HepG2 (cell line): ENCODE results near the gene HCFC1R1. TPM values are rescaled to one million over a fixed set of nuclear protein-coding genes. Genes with fewer than 3 reads are reported as not detected.

Experiments
- ATAC-seq: fragments of 200-7000 bp; cut with Tn5 transposase; 3 replicates; pipeline ENCODE4 v1.9.1; 2020; ENCODE audit warnings: mild to moderate bottlenecking, moderate library complexity
- BruUV-seq: library from RNA; stranded (reverse); fragments of 400-500 nt; replicated peaks from 2 replicates; lab custom pipeline; 2021; lab: Mats Ljungman, UMichigan
- CTCF ChIA-PET: fragments of 300-600 bp; formaldehyde crosslinking; extraction: SDS; loops from one replicate; lab custom pipeline; 2021; ENCODE audit warnings: low total read pairs, inconsistent platforms, low intra/inter-chr PET ratio; lab: Yijun Ruan, JAX
- POLR2A ChIA-PET: fragments of 350-600 bp; sonication (Branson Sonifier 250); formaldehyde crosslinking; loops from one replicate; lab custom pipeline; 2020; ENCODE audit warnings: antibody characterized with exemption, inconsistent platforms; lab: Yijun Ruan, JAX
- DNase-seq: peaks from one replicate; pipeline ENCODE4 v3.0.0-alpha.2; 2015; ENCODE audit warnings: low spot score
- FAIRE-seq: peaks from 3 replicates; lab custom pipeline; 2011; peaks lifted over from hg19 to GRCh38; lab: Jason Lieb, UNC
- H2AFZ ChIP-seq: one replicate; pipeline ENCODE4 v1.6.1; 2011; ENCODE audit warnings: low read length, inconsistent platforms
- H3K27ac ChIP-seq: fragments of 300-600 bp; 3 replicates; pipeline ENCODE4 v1.8.0; 2011; ENCODE audit warnings: mixed run types, mild to moderate bottlenecking, mixed read lengths, low read length, inconsistent platforms; ENCODE audit not compliant: insufficient read depth; ENCODE audit errors: extremely low read length
- H3K27me3 ChIP-seq, 2 experiments: fragments of 200-600 bp in 1 of 2; 2 replicates in 1 of 2; 3 replicates in 1 of 2; pipeline versions ENCODE4 v1.6.0 to v1.8.0; 2011; ENCODE audit warnings: low read length in 2 of 2, mild to moderate bottlenecking in 2 of 2, moderate library complexity in 2 of 2, inconsistent platforms in 1 of 2; ENCODE audit not compliant: insufficient read depth in 2 of 2, control insufficient read depth in 1 of 2
- H3K36me3 ChIP-seq, 2 experiments: fragments of 200-600 bp in 1 of 2; replicated peaks in 1 of 2; 2 replicates in 1 of 2; 3 replicates in 1 of 2; pipeline versions ENCODE4 v1.5.1 to v1.8.0; 2011; ENCODE audit warnings: low read length in 2 of 2, inconsistent platforms in 1 of 2; ENCODE audit not compliant: insufficient read depth in 2 of 2, control insufficient read depth in 1 of 2
- H3K4me1 ChIP-seq: 2 replicates; pipeline ENCODE4 v1.5.1; 2012; ENCODE audit warnings: low read length, inconsistent platforms; ENCODE audit not compliant: insufficient read depth
- H3K4me2 ChIP-seq: 2 replicates; pipeline ENCODE4 v1.6.0; 2011; ENCODE audit warnings: low read depth, low read length, inconsistent platforms
- H3K4me3 ChIP-seq, 3 experiments: fragments of 200-600 bp in 1 of 3; sonication (generic), shearing (Covaris generic) in 1 of 3; replicated peaks in 1 of 3; 2 replicates each; pipeline ENCODE4 v1.5.1; 2011 to 2016; ENCODE audit warnings: low read length in 3 of 3, inconsistent platforms in 2 of 3, low read depth in 2 of 3, mild to moderate bottlenecking in 2 of 3, control low read depth in 1 of 3, mixed read lengths in 1 of 3; ENCODE audit not compliant: insufficient read depth in 1 of 3
- H3K79me2 ChIP-seq: one replicate; pipeline ENCODE4 v1.6.1; 2011; ENCODE audit warnings: low read length, inconsistent platforms; ENCODE audit not compliant: insufficient read depth
- H3K9ac ChIP-seq: 2 replicates; pipeline ENCODE4 v1.6.0; 2011; ENCODE audit warnings: mild to moderate bottlenecking, low read depth, low read length, inconsistent platforms; ENCODE audit not compliant: insufficient read depth
- H3K9me3 ChIP-seq: 2 replicates; pipeline ENCODE4 v1.5.1; 2012; ENCODE audit warnings: mild to moderate bottlenecking, low read length
- H4K20me1 ChIP-seq: 2 replicates; pipeline ENCODE4 v1.6.0; 2011; ENCODE audit warnings: inconsistent platforms, mild to moderate bottlenecking, low read length, moderate library complexity; ENCODE audit not compliant: insufficient read depth
- CCDC6 ChIP-seq: sonication (generic); formaldehyde crosslinking; IDR thresholded peaks from 2 replicates; pipeline ENCODE4 v1.8.1; 2022; ENCODE audit warnings: mild to moderate bottlenecking, missing genetic modification reagents, moderate library complexity
- EEA1 ChIP-seq: sonication (generic); formaldehyde crosslinking; IDR thresholded peaks from 2 replicates; pipeline ENCODE4 v1.5.1; 2020; ENCODE audit warnings: mild to moderate bottlenecking, missing genetic modification reagents, borderline replicate concordance
- MIXL1 ChIP-seq: IDR thresholded peaks from 2 replicates; pipeline ENCODE4 v1.6.1; 2016
- NBN ChIP-seq: fragments of 450-650 bp; conservative IDR thresholded peaks from 2 replicates; pipeline ENCODE4 v1.6.1; 2017
- NPAS2 ChIP-seq: sonication (generic); formaldehyde crosslinking; IDR thresholded peaks from 2 replicates; pipeline ENCODE4 v1.8.0; 2022; ENCODE audit warnings: mild to moderate bottlenecking, missing genetic modification reagents, borderline replicate concordance
- PAWR ChIP-seq: sonication (generic); formaldehyde crosslinking; IDR thresholded peaks from 2 replicates; pipeline ENCODE4 v1.4.0; 2020; ENCODE audit warnings: missing genetic modification reagents, mild to moderate bottlenecking, borderline replicate concordance
- POLR2AphosphoS2 ChIP-seq: IDR thresholded peaks from 2 replicates; pipeline ENCODE4 v1.6.1; 2011; ENCODE audit warnings: low read depth, low read length, improper control_type of control experiment
- SMAD3 ChIP-seq: sonication (generic); formaldehyde crosslinking; IDR thresholded peaks from 2 replicates; pipeline ENCODE4 v1.4.0; 2020; ENCODE audit warnings: missing genetic modification reagents
- SMARCC2 ChIP-seq: fragments of 450-650 bp; IDR thresholded peaks from 2 replicates; pipeline ENCODE4 v1.6.1; 2017; ENCODE audit warnings: antibody characterized with exemption, mild to moderate bottlenecking
- SP1 ChIP-seq, 2 experiments: fragments of 450-650 bp in 1 of 2; sonication (generic) in 1 of 2; formaldehyde crosslinking in 1 of 2; IDR thresholded peaks; 2 replicates each; pipeline versions ENCODE4 v1.4.0 to v1.6.1; 2016 to 2020; ENCODE audit warnings: missing genetic modification reagents in 1 of 2
- TARDBP ChIP-seq: sonication (generic); formaldehyde crosslinking; IDR thresholded peaks from 2 replicates; pipeline ENCODE4 v1.8.0; 2022; ENCODE audit warnings: mild to moderate bottlenecking, missing genetic modification reagents
- ZNF224 ChIP-seq: sonication (generic); formaldehyde crosslinking; IDR thresholded peaks from 2 replicates; pipeline ENCODE4 v1.5.0; 2020; ENCODE audit warnings: mild to moderate bottlenecking, missing genetic modification reagents
- ZNF292 ChIP-seq: sonication (generic); formaldehyde crosslinking; IDR thresholded peaks from 2 replicates; pipeline ENCODE4 v1.8.1; 2022; ENCODE audit warnings: mild to moderate bottlenecking, low read depth, missing genetic modification reagents, borderline replicate concordance
- ZNF30 ChIP-seq: sonication (generic); formaldehyde crosslinking; IDR thresholded peaks from 2 replicates; pipeline ENCODE4 v1.5.0; 2020; ENCODE audit warnings: mild to moderate bottlenecking, missing genetic modification reagents
- ZNF431 ChIP-seq: sonication (generic); formaldehyde crosslinking; IDR thresholded peaks from 2 replicates; pipeline ENCODE4 v1.9.0; 2022; ENCODE audit warnings: missing genetic modification reagents, low read depth, mild to moderate bottlenecking, borderline replicate concordance
- ZNF713 ChIP-seq: sonication (generic); formaldehyde crosslinking; IDR thresholded peaks from 2 replicates; pipeline ENCODE4 v1.4.0; 2020; ENCODE audit warnings: mild to moderate bottlenecking, missing genetic modification reagents
- ZNF891 ChIP-seq: sonication (generic); formaldehyde crosslinking; IDR thresholded peaks from 2 replicates; pipeline ENCODE4 v1.5.0; 2020; ENCODE audit warnings: mild to moderate bottlenecking, missing genetic modification reagents
- WGBS: methylation state at CpG from one replicate; pipeline ENCODE4 v1.1.6; 2017; ENCODE audit warnings: low lambda C conversion rate; 5-methylcytosine and 5-hydroxymethylcytosine counted together
- in situ Hi-C: cut with HindIII; loops from 2 replicates; pipeline ENCODE4 v1.10.0; 2017; ENCODE audit warnings: low pct_unique_long_range_greater_than_20kb; ENCODE audit not compliant: extremely low pct_ligation_motif_present
- intact Hi-C: fragments of 100-400 bp; cut with micrococcal nuclease; formaldehyde crosslinking; loops from one replicate; pipeline ENCODE4 v1.10.0; 2022; ENCODE audit not compliant: unreplicated experiment
- polyA plus RNA-seq, 8 experiments: library from polyadenylated mRNA; depleted of rRNA in 3 of 8; stranded (reverse) in 7 of 8; unstranded in 1 of 8; fragments of >200 nt; fragmentation: Illumina TruSeq in 4 of 8; extraction: Trizol in 4 of 8; gene quantifications; 2 replicates each; pipeline versions ENCODE4 v1.2.1 to v1.2.3, GENCODE V29; 2011 to 2016; ENCODE audit warnings: low read depth in 4 of 8, missing spikeins in 1 of 8, mixed read lengths in 1 of 8; ENCODE audit not compliant: insufficient read depth in 1 of 8
- total RNA-seq, 5 experiments: library from RNA; depleted of rRNA; stranded (reverse); fragments of >200 nt; fragmentation: Illumina TruSeq; extraction: Trizol; gene quantifications; 2 replicates each; pipeline ENCODE4 v1.2.3, GENCODE V29; 2016; ENCODE audit warnings: low read depth in 1 of 5
- TF ChIP-seq, protein P1 (sequence below): sonication (generic); formaldehyde crosslinking; IDR thresholded peaks from 2 replicates; pipeline ENCODE4 v1.5.0; 2020; ENCODE audit warnings: missing genetic modification reagents
- TF ChIP-seq, protein P2 (sequence below): sonication (generic); formaldehyde crosslinking; conservative IDR thresholded peaks from 2 replicates; pipeline ENCODE4 v1.8.0; 2022; ENCODE audit warnings: low read depth, missing genetic modification reagents
- TF ChIP-seq, protein P3 (sequence below): sonication (generic); formaldehyde crosslinking; conservative IDR thresholded peaks from 2 replicates; pipeline ENCODE4 v1.8.1; 2023; ENCODE audit warnings: missing genetic modification reagents

Gene HCFC1R1
- total and polyA plus RNA-seq, 2 of the 13 experiments (the other 11 are each of a cell fraction or from before 2014, with no cell fraction given): 13.8 to 16.1 TPM

DNA sequence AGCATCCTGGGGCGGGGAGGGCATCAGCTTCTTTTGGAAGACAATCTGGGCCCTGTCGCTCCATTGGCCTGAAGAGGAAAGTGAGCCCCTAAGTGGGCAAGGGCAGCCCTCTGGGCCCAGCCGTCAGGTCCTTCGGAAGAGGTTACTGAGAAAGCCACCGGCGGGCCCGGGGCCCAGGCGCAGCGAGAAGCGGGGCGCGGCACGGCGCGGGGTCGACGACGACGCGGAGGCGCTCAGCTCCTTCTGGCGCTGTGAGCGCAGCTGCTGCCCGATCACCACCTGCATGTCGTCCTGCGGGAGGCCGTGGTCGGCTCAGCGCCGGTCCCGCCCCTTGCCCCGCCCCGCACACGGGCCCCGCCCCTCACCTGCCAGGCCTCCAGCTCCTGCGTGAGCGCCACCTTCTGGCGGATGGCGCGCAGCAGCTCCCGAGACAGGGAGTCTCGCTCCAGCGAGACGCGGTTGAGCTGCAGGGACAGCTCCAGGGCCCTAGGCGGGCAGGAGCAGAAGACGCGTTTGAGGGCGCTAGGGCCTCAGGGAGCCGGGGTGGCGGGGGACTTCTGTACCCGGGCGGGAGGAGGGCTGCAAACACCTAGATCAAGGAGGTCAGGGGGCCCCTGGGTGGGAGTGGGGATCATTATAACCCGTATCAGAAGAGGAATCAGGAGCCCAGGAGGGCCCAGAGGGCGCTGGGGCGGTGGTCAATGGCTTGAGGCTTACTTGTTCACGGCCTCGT, 4.4 kb upstream of the HCFC1R1 start:
- Histone ChIP-seq H3K36me3 (peaks cover 16 to 17% of the 10 kb centered on the region in 2 experiments; a peak in 4 of 5 replicates), H3K4me2 (peak overlapping the region; percentile 75), H3K4me1 (peaks cover 34% of the 10 kb centered on the region), H3K27me3 (peaks cover 5 to 45% of the 10 kb centered on the region in 2 experiments), H3K9ac (0 out of 2 replicates have a peak overlapping the region, but pooled peaks have one; percentile 0), H3K9me3 (no peaks in the 10 kb centered on the region), H4K20me1 (peaks cover 10% of the 10 kb centered on the region; the same call in 1 of the 2 replicates), H3K79me2 (no peaks in the 10 kb centered on the region), H2AFZ (no peak overlapping the region), H3K4me3 (peak overlapping the region in 1 of 3 experiments; percentile 61; a peak in 1 of 6 replicates), H3K27ac (no peak overlapping the region)
- intact Hi-C loops (no loop called here), in situ Hi-C loops (no loop called here)
- POLR2A ChIA-PET: interaction anchor here (0.9 to 18.8 kb wide), 14 partner anchors 8 to 106 kb away, joined by 3 to 750 read pairs (median 6); partner anchors contain the start of genes CLDN9, IL32, KREMEN2 and PKMYT1
- ATAC-seq (peak; percentile 34), FAIRE-seq (peak; percentile 12), DNase-seq (peak; percentile 65)
- BruUV-seq: no TSS peak
- 24% methylated on average over 29 of the region's 58 CpGs for WGBS
- CTCF ChIA-PET: interaction anchor here (1.1 to 1.7 kb wide), 2 partner anchors 10 to 25 kb away, joined by 3 to 11 read pairs; partner anchors contain the start of gene CLDN6
- TF ChIP-seq ZNF224: no peak
- no peak for TF ChIP-seq POLR2AphosphoS2
- TF ChIP-seq ZNF292 (CRISPR knock-in tag): 0 out of 2 replicates have a peak, but pooled peaks have one; percentile 25
- no peak for TF ChIP-seq SP1 (IDR thresholded peaks at IDR 0.05)
- TF ChIP-seq SP1 (CRISPR knock-in tag; IDR thresholded peaks at IDR 0.05): peak; percentile 92
- TF ChIP-seq NPAS2 (CRISPR knock-in tag): no peak
- TF ChIP-seq ZNF30 (CRISPR knock-in tag): no peak
- no peak for TF ChIP-seq CCDC6
- TF ChIP-seq SMAD3 (CRISPR knock-in tag): no peak
- TF ChIP-seq, protein P1, sequence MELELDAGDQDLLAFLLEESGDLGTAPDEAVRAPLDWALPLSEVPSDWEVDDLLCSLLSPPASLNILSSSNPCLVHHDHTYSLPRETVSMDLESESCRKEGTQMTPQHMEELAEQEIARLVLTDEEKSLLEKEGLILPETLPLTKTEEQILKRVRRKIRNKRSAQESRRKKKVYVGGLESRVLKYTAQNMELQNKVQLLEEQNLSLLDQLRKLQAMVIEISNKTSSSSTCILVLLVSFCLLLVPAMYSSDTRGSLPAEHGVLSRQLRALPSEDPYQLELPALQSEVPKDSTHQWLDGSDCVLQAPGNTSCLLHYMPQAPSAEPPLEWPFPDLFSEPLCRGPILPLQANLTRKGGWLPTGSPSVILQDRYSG (CRISPR knock-in tag): no peak
- TF ChIP-seq NBN: no peak
- TF ChIP-seq, protein P2, sequence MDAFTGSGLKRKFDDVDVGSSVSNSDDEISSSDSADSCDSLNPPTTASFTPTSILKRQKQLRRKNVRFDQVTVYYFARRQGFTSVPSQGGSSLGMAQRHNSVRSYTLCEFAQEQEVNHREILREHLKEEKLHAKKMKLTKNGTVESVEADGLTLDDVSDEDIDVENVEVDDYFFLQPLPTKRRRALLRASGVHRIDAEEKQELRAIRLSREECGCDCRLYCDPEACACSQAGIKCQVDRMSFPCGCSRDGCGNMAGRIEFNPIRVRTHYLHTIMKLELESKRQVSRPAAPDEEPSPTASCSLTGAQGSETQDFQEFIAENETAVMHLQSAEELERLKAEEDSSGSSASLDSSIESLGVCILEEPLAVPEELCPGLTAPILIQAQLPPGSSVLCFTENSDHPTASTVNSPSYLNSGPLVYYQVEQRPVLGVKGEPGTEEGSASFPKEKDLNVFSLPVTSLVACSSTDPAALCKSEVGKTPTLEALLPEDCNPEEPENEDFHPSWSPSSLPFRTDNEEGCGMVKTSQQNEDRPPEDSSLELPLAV (CRISPR knock-in tag): no peak; the same call in 1 of the 2 replicates
- no peak for TF ChIP-seq MIXL1 (CRISPR knock-in tag)
- TF ChIP-seq ZNF713 (CRISPR knock-in tag): no peak
- TF ChIP-seq ZNF891 (CRISPR knock-in tag): no peak
- TF ChIP-seq ZNF431 (CRISPR knock-in tag): no peak
- TF ChIP-seq, protein P3, sequence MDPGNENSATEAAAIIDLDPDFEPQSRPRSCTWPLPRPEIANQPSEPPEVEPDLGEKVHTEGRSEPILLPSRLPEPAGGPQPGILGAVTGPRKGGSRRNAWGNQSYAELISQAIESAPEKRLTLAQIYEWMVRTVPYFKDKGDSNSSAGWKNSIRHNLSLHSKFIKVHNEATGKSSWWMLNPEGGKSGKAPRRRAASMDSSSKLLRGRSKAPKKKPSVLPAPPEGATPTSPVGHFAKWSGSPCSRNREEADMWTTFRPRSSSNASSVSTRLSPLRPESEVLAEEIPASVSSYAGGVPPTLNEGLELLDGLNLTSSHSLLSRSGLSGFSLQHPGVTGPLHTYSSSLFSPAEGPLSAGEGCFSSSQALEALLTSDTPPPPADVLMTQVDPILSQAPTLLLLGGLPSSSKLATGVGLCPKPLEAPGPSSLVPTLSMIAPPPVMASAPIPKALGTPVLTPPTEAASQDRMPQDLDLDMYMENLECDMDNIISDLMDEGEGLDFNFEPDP (CRISPR knock-in tag): no peak
- TF ChIP-seq PAWR (CRISPR knock-in tag): no peak
- no peak for TF ChIP-seq EEA1 (CRISPR knock-in tag)
- no peak for TF ChIP-seq SMARCC2
- peak; percentile 53; the same call in 1 of the 2 replicates for TF ChIP-seq TARDBP (CRISPR knock-in tag)
